Endodermal cell (in vitro differentiated cells): Measurements from ENCODE around the gene SELENOI. TPM values are rescaled to one million over a fixed set of nuclear protein-coding genes. Genes with fewer than 3 reads are reported as not detected.
"Not testable (repeated sequence)": the region's sequence is repeated elsewhere in the genome, so short reads cannot be mapped to it uniquely, and the experiment has no call there.

Experiments used
- DNase-seq: peaks from one replicate; pipeline ENCODE4 v3.0.0-alpha.2; 2017
- H3K27ac ChIP-seq: 2 replicates; pipeline ENCODE4 v1.5.1; 2013; ENCODE audit warnings: mild to moderate bottlenecking, low read depth, low read length, moderate library complexity
- H3K27me3 ChIP-seq: 2 replicates; pipeline ENCODE4 v1.6.1; 2013; ENCODE audit warnings: mild to moderate bottlenecking, low read length, moderate library complexity; ENCODE audit not compliant: insufficient read depth, control insufficient read depth, poor library complexity, severe bottlenecking
- H3K36me3 ChIP-seq: 2 replicates; pipeline ENCODE4 v1.7.0; 2013; ENCODE audit warnings: mild to moderate bottlenecking, low read length, moderate library complexity; ENCODE audit not compliant: control insufficient read depth, insufficient read depth
- H3K4me1 ChIP-seq: one replicate; pipeline ENCODE4 v1.7.0; 2013; ENCODE audit warnings: low read length; ENCODE audit not compliant: control insufficient read depth, insufficient read depth
- H3K4me3 ChIP-seq: 2 replicates; pipeline ENCODE4 v1.5.1; 2013; ENCODE audit warnings: mild to moderate bottlenecking, low read length, moderate library complexity
- H3K9ac ChIP-seq: 2 replicates; pipeline ENCODE4 v1.6.1; 2013; ENCODE audit warnings: mild to moderate bottlenecking, low read length, moderate library complexity; ENCODE audit not compliant: poor library complexity, severe bottlenecking; ENCODE audit errors: extremely low read depth
- H3K9me3 ChIP-seq: 2 replicates; pipeline ENCODE4 v1.6.1; 2013; ENCODE audit warnings: mild to moderate bottlenecking, low read length, moderate library complexity; ENCODE audit not compliant: control insufficient read depth
- H3K27ac Mint-ChIP-seq: 2 replicates; pipeline ENCODE4 v1.8.0; 2020; ENCODE audit warnings: mixed read lengths
- H3K27me3 Mint-ChIP-seq: 2 replicates; pipeline ENCODE4 v1.8.0; 2021; ENCODE audit warnings: mild to moderate bottlenecking, mixed read lengths; ENCODE audit not compliant: insufficient read depth
- H3K36me3 Mint-ChIP-seq: 2 replicates; pipeline ENCODE4 v1.8.0; 2020; ENCODE audit warnings: low read depth, mixed read lengths
- H3K4me1 Mint-ChIP-seq: 2 replicates; pipeline ENCODE4 v1.8.0; 2020; ENCODE audit warnings: mixed read lengths
- H3K4me3 Mint-ChIP-seq: 2 replicates; pipeline ENCODE4 v1.8.0; 2020; ENCODE audit warnings: mild to moderate bottlenecking, moderate library complexity, mixed read lengths
- H3K9me3 Mint-ChIP-seq: 2 replicates; pipeline ENCODE4 v1.8.0; 2020; ENCODE audit warnings: mild to moderate bottlenecking, mixed read lengths
- WGBS, 2 experiments: methylation state at CpG; one replicate each; pipeline versions ENCODE4 v1.1.5 to v1.1.7; 2013; ENCODE audit warnings: missing lambda C conversion rate in 2 of 2, mixed read lengths in 1 of 2; ENCODE audit not compliant: insufficient coverage in 1 of 2, insufficient read length in 1 of 2; 5-methylcytosine and 5-hydroxymethylcytosine counted together
- total RNA-seq, 2 donors: library from RNA; stranded (reverse); fragmentation: NEBNext Ultra II Directional in 1 of 2; extraction: Animal tissue kit (Norgen Biotek cat#: 25700) in 1 of 2; gene quantifications; 2 replicates in 1 of 2; 3 replicates in 1 of 2; pipeline ENCODE4 v1.2.1, GENCODE V29; 2021
- TF ChIP-seq, protein P1 (sequence below): fragments of 200-600 bp; sonication (generic); conservative IDR thresholded peaks from 2 replicates; pipeline ENCODE4 v1.5.0; 2021; ENCODE audit warnings: antibody characterized with exemption, mild to moderate bottlenecking

SELENOI gene
- total RNA-seq, 2 donors from 2014 or later: 59.3 to 77.1 TPM

DNA sequence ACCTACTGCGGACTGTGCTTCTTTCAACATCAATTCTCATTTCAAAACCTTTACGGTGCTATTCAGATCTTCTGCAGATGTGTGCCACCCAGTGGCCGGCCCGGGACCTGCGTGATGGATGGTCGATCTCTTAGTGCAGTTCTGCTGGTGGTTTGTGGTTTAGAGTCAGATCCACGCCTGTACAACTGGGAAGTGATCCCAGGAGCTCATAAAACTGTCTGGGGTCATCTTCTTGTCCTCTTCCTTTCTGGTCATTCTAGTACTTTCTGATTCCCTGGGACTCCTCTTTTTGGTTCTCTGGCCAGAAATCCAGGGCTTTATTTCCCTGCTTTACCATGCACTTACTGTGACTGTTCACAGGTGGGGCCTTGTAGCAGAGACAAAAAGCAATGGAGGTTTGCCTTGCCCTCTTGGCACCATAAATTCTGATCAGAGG lies 15.8 kb upstream of the SELENOI start:
- DNase-seq: peak; percentile 95
- H3K27me3 Mint-ChIP-seq: no peaks in the 10 kb centered on the region

DNA sequence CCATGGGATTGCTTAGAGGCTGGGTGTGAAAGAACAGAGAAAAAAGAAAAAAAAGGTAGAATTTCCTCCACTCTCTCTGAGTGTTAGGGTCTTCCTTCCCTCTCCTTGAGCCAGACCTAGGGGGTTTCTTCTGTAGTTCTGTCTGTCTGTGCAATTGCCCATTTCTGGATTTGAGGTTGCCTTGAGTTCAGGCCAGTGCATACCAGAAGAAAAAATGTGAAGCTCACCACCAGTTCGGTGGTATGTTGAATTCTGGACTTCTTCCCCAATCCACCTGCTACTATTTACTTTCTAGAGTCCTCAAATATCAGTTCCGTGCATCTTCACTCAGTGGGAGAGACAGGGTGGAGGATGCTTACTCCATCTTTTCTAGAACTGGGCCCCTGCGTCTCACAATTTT lies 15.3 kb upstream of the SELENOI start:
- no peaks in the 10 kb centered on the region for H3K4me1 ChIP-seq
- no peaks in the 10 kb centered on the region for H3K9me3 ChIP-seq
- H3K36me3 Mint-ChIP-seq: no peaks in the 10 kb centered on the region
- no peak overlapping the region for H3K27ac Mint-ChIP-seq
- H3K27ac ChIP-seq: no peak overlapping the region
- no peaks in the 10 kb centered on the region for H3K27me3 ChIP-seq
- H3K4me3 Mint-ChIP-seq: no peak overlapping the region
- no peaks in the 10 kb centered on the region for H3K9me3 Mint-ChIP-seq
- no peaks in the 10 kb centered on the region for H3K27me3 Mint-ChIP-seq
- WGBS, 2 experiments: 94% methylated on average over 2 of the region's 3 CpGs; no CpG with 5 or more reads in 1 of the 2 experiments
- peaks cover 4% of the 10 kb centered on the region for H3K4me1 Mint-ChIP-seq
- TF ChIP-seq, protein P1, sequence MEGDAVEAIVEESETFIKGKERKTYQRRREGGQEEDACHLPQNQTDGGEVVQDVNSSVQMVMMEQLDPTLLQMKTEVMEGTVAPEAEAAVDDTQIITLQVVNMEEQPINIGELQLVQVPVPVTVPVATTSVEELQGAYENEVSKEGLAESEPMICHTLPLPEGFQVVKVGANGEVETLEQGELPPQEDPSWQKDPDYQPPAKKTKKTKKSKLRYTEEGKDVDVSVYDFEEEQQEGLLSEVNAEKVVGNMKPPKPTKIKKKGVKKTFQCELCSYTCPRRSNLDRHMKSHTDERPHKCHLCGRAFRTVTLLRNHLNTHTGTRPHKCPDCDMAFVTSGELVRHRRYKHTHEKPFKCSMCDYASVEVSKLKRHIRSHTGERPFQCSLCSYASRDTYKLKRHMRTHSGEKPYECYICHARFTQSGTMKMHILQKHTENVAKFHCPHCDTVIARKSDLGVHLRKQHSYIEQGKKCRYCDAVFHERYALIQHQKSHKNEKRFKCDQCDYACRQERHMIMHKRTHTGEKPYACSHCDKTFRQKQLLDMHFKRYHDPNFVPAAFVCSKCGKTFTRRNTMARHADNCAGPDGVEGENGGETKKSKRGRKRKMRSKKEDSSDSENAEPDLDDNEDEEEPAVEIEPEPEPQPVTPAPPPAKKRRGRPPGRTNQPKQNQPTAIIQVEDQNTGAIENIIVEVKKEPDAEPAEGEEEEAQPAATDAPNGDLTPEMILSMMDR: no peak
- no peak for DNase-seq
- no peak overlapping the region for H3K9ac ChIP-seq
- no peaks in the 10 kb centered on the region for H3K36me3 ChIP-seq
- no peak overlapping the region for H3K4me3 ChIP-seq

More for the DNA sequence above, 15.8 kb upstream of the SELENOI start:
- TF ChIP-seq, protein P1: peak; percentile 94
- H3K4me3 Mint-ChIP-seq: no peak overlapping the region
- H3K27me3 ChIP-seq: no peaks in the 10 kb centered on the region
- 19 to 20% methylated on average over 5 to 7 of the region's 7 CpGs for WGBS, 2 experiments
- no peaks in the 10 kb centered on the region for H3K9me3 ChIP-seq
- no peak overlapping the region for H3K4me3 ChIP-seq
- H3K4me1 Mint-ChIP-seq: peaks cover 4% of the 10 kb centered on the region
- no peak overlapping the region for H3K9ac ChIP-seq
- no peak overlapping the region for H3K27ac ChIP-seq
- no peaks in the 10 kb centered on the region for H3K4me1 ChIP-seq
- no peak overlapping the region for H3K27ac Mint-ChIP-seq
- H3K9me3 Mint-ChIP-seq: no peaks in the 10 kb centered on the region
- no peaks in the 10 kb centered on the region for H3K36me3 Mint-ChIP-seq
- H3K36me3 ChIP-seq: no peaks in the 10 kb centered on the region

GRCh38 chr2:26331321-26331720 lies 14.6 kb upstream of the SELENOI start:
- 90 to 93% methylated on average over 3 to 8 of the region's 8 CpGs for WGBS, 2 experiments
- not testable (repeated sequence) for H3K36me3 Mint-ChIP-seq, H3K4me1 Mint-ChIP-seq, H3K27me3 ChIP-seq, H3K4me1 ChIP-seq, H3K4me3 ChIP-seq, DNase-seq, H3K36me3 ChIP-seq, H3K27ac Mint-ChIP-seq, H3K9me3 ChIP-seq, H3K27me3 Mint-ChIP-seq, H3K27ac ChIP-seq, H3K9ac ChIP-seq, H3K4me3 Mint-ChIP-seq, H3K9me3 Mint-ChIP-seq

- no peak overlapping the region for H3K4me3 Mint-ChIP-seq
- no peaks in the 10 kb centered on the region for H3K27me3 Mint-ChIP-seq
- peaks cover 4% of the 10 kb centered on the region for H3K4me1 Mint-ChIP-seq
- Histone ChIP-seq H3K9me3 (no peaks in the 10 kb centered on the region), H3K9ac (no peak overlapping the region), H3K27ac (no peak overlapping the region), H3K36me3 (no peaks in the 10 kb centered on the region), H3K4me3 (no peak overlapping the region), H3K4me1 (no peaks in the 10 kb centered on the region), H3K27me3 (no peaks in the 10 kb centered on the region)
- H3K9me3 Mint-ChIP-seq: no peaks in the 10 kb centered on the region
- TF ChIP-seq, protein P1: no peak
- H3K36me3 Mint-ChIP-seq: no peaks in the 10 kb centered on the region
- WGBS, 2 experiments: 67% methylated on average over 2 of the region's 2 CpGs; no CpG with 5 or more reads in 1 of the 2 experiments
- H3K27ac Mint-ChIP-seq: no peak overlapping the region
- no peak for DNase-seq
These were observed 12.7 kb upstream of the SELENOI start for GRCh38 chr2:26333293-26333692.
